TTC549 (cell line): Measurements from ENCODE around the gene OR5A2.
A peak's percentile ranks its signal among the peaks of the same experiment; 100 is the strongest.
"Not testable (repeated sequence)": the region's sequence is repeated elsewhere in the genome, so short reads cannot be mapped to it uniquely, and the experiment has no call there.

Experiments
- FAIRE-seq: peaks from 2 replicates; lab custom pipeline; 2012; peaks lifted over from hg19 to GRCh38; lab: Jason Lieb, UNC

Gene OR5A2

GRCh38 chr11:59426361-59427067 is at the start of gene OR5A2:
OR5A2 (minus strand) TSS chr11:59426413; CDS start chr11:59422953, 3,460 bp downstream.
- FAIRE-seq, result no peak

GRCh38 chr11:59475176-59475575 is 49.0 kb upstream of the OR5A2 start:
- FAIRE-seq, result no peak

- FAIRE-seq, result no peak
These were observed 46.8 kb upstream of the OR5A2 start, which contains the start of gene OR4D10 for GRCh38 chr11:59473015-59473414. OR4D10 (plus strand) TSS chr11:59473315; CDS start chr11:59477430, 4,115 bp downstream.

GRCh38 chr11:59463190-59463641 is 37.0 kb upstream of the OR5A2 start:
- no peak for FAIRE-seq

- FAIRE-seq, result no peak
These were observed 33.7 kb upstream of the OR5A2 start for GRCh38 chr11:59459916-59460315.

- FAIRE-seq, result no peak
These were observed 30.4 kb upstream of the OR5A2 start, which contains the start of gene OR4D6 for GRCh38 chr11:59456661-59457060. OR4D6 (plus strand) TSS chr11:59456961; CDS start chr11:59456961, 0 bp downstream.

GRCh38 chr11:59448484-59448883 is 22.3 kb upstream of the OR5A2 start:
- FAIRE-seq, result no peak

- FAIRE-seq, result not testable (repeated sequence)
These were observed 19.4 kb upstream of the OR5A2 start for GRCh38 chr11:59445624-59446023.

GRCh38 chr11:59437770-59438169 is 11.6 kb upstream of the OR5A2 start:
- FAIRE-seq, result no peak

GRCh38 chr11:59436169-59436568 is 10.0 kb upstream of the OR5A2 start, which contains the start of gene OR5A1:
OR5A1 (plus strand) TSS chr11:59436469; CDS start chr11:59443169, 6,700 bp downstream.
- no peak for FAIRE-seq

GRCh38 chr11:59429924-59430516 is 3.8 kb upstream of the OR5A2 start:
- FAIRE-seq, result peak; percentile 65

- FAIRE-seq, result no peak
These were observed 812 bp upstream of the OR5A2 start for GRCh38 chr11:59427068-59427382.

GRCh38 chr11:59425131-59425530 is 1.1 kb downstream of the OR5A2 start:
- FAIRE-seq, result no peak

GRCh38 chr11:59423835-59424234 is 2.4 kb downstream of the OR5A2 start:
- no peak for FAIRE-seq

GRCh38 chr11:59418156-59418555 is 8.1 kb downstream of the OR5A2 start:
- no peak for FAIRE-seq

- FAIRE-seq, result no peak
These were observed 9.2 kb downstream of the OR5A2 start for GRCh38 chr11:59417023-59417422.

- FAIRE-seq, result no peak
These were observed 9.6 kb downstream of the OR5A2 start for GRCh38 chr11:59416613-59417012.

- no peak for FAIRE-seq
These were observed 11.1 kb downstream of the OR5A2 start for GRCh38 chr11:59415111-59415510.

- FAIRE-seq, result no peak
These were observed 12.6 kb downstream of the OR5A2 start for GRCh38 chr11:59413646-59414045.

- no peak for FAIRE-seq
These were observed 22.7 kb downstream of the OR5A2 start for GRCh38 chr11:59403546-59403945.

GRCh38 chr11:59401262-59401552 is 25.0 kb downstream of the OR5A2 start:
- no peak for FAIRE-seq

GRCh38 chr11:59400461-59401261 is 25.6 kb downstream of the OR5A2 start:
- FAIRE-seq, result no peak

- FAIRE-seq, result no peak
These were observed 32.0 kb downstream of the OR5A2 start for GRCh38 chr11:59394186-59394585.
